ENCODE data around the gene TMEM87A.
"Not testable (repeated sequence)": the region's sequence is repeated elsewhere in the genome, so short reads cannot be mapped to it uniquely, and the experiment has no call there.

Gene TMEM87A, protein sequence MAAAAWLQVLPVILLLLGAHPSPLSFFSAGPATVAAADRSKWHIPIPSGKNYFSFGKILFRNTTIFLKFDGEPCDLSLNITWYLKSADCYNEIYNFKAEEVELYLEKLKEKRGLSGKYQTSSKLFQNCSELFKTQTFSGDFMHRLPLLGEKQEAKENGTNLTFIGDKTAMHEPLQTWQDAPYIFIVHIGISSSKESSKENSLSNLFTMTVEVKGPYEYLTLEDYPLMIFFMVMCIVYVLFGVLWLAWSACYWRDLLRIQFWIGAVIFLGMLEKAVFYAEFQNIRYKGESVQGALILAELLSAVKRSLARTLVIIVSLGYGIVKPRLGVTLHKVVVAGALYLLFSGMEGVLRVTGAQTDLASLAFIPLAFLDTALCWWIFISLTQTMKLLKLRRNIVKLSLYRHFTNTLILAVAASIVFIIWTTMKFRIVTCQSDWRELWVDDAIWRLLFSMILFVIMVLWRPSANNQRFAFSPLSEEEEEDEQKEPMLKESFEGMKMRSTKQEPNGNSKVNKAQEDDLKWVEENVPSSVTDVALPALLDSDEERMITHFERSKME

DNA sequence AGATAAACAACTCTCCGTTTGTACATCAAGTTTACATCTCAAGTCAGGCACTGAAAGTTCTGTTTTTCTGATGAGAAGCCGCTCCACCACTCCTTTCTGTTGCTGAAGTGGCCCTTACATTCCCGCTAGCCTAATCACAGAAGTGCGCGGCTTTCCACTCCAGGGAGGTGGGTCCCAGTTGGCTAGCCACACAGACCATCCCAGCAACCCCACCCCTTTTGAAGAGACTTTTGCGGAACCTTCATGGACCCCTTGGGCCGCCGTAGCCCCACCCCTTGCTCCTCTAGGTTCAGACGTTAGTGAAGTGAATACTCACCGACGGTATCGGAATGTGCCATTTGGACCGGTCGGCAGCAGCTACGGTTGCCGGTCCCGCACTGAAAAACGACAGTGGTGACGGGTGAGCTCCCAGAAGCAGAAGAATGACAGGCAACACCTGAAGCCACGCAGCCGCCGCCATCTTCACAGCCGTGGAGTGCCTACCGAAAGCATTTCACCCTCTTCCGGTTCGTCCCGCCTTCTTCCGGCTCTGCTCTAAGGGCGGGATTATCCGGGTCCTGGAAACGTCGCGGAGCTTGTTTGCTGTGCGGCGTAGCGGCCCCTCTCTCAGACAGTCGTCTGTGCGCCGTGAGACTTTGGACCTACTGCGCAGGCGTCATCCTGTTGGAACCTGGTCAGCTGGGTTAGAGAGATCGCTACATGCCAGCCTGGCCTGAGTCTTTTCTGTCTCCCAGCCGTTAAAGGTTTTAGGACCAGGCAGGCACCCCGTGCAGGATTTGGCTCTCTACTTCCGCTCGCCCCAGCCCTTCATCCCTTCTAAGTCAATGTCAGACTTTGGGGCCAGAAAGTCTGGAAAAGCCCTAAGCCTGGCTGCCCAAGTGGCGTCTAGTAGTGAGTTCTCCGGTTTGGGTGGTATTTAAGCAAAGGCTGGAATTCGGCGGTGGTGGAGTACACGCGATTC is at the start of gene TMEM87A, which contains the start of gene GANC:
Gene TMEM87A, minus strand, starts transcription at position 495 of the 961 bp plus-strand sequence. Its CDS starts 35 bp downstream, at position 460.
Gene GANC, plus strand, starts transcription at position 263 of the 961 bp plus-strand sequence. CDS start 1,281 bp downstream, outside the sequence.
- in situ Hi-C loops (cut with MboI; ENCODE audit: low sequenced_read_pairs): no loop called here
- Histone ChIP-seq H3K4me3 (peak within 1 kb of the TSS; percentile 72), H3K27me3 (ENCODE audit: low read depth) (no peaks in the 10 kb centered on the region), H3K36me3 (replicated peaks) (peaks cover under 1% of the 10 kb centered on the region; the same call in 1 of the 2 replicates), H3K4me1 (peaks cover 25% of the 10 kb centered on the region), H3K9me3 (no peaks in the 10 kb centered on the region)
- peak; percentile 98 to 99 for DNase-seq (ENCODE audit: low spot score in 2 of 2)

DNA sequence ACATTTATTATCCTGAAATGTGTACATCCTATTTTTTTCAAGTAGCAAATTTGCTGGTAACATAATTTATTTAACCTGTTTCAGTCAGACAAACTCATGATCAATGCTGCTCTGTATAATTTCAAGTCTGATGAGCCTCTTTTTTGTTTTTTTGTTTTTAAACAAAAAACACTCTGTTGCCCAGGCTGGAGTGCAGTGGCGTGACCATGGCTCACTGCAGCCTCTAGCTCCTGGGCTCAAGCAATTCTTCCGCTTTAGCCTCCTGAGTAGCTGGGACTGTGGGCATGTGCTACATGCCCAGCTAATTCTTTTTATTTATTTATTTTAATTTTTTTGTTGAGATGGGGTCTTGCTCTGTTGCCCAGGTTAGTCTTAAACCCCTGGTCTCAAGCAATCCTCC is 46.0 kb upstream of the TMEM87A start:
- Histone ChIP-seq H3K27me3 (ENCODE audit: low read depth) (no peaks in the 10 kb centered on the region), H3K9me3 (no peaks in the 10 kb centered on the region), H3K4me3 (no peak overlapping the region), H3K36me3 (replicated peaks) (no peaks in the 10 kb centered on the region), H3K4me1 (no peaks in the 10 kb centered on the region)
- DNase-seq (ENCODE audit: low spot score in 2 of 2): no peak
- in situ Hi-C loops (cut with MboI; ENCODE audit: low sequenced_read_pairs): no loop called here

DNA sequence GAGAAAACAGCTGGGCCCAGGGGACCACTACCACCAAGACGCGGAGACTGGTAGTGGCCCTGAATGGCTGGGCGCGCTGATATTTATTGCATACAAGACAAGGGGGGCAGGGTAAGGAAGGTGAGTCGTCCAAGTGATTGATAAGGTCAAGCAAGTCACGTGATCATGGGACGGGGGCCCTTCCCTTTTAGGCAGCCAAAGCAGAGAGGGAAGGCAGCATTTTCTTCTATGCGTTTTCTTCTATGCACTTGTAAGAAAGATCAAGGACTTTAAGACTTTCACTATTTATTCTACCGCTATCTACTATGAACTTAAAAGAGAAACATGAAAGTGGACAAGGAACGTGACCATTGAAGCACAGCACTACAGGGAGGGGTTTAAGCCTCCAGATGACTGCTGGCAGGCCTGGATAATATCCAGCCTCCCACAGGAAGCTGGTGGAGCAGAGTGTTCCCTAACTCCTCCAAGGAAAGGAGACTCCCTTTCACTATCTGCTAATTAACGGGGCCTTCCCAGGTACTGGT is 43.1 kb upstream of the TMEM87A start:
- H3K9me3 ChIP-seq; H3K36me3 ChIP-seq (replicated peaks); in situ Hi-C loops (cut with MboI; ENCODE audit: low sequenced_read_pairs); DNase-seq (ENCODE audit: low spot score in 2 of 2); H3K27me3 ChIP-seq (ENCODE audit: low read depth); H3K4me1 ChIP-seq; H3K4me3 ChIP-seq: not testable (repeated sequence)

DNA sequence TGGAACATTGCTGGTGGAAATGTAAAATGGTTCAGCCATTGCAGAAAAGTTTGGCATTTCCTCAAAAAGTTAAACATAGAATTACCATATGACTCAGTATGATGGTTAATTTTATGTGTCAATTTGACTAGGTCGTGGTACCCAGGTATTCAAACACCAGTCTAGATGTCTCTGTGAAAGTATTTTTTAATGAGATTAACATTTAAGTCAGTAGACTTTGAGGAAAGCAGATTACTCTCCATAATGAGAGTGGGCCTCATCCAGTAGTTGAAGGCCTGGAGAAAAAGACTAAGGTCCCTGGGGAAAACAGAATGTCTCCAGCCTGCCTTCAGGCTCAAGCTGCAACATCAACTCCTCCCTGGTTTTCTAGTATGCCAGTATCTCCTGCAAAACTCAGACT is 42.3 kb upstream of the TMEM87A start:
- Histone ChIP-seq H3K4me1 (no peaks in the 10 kb centered on the region), H3K36me3 (replicated peaks) (0 out of 2 replicates have a peak, but pooled peaks cover 3% of the 10 kb centered on the region), H3K4me3 (no peak overlapping the region), H3K27me3 (ENCODE audit: low read depth) (no peaks in the 10 kb centered on the region), H3K9me3 (no peaks in the 10 kb centered on the region)
- DNase-seq (ENCODE audit: low spot score in 2 of 2): no peak
- in situ Hi-C loops (cut with MboI; ENCODE audit: low sequenced_read_pairs): no loop called here

DNA sequence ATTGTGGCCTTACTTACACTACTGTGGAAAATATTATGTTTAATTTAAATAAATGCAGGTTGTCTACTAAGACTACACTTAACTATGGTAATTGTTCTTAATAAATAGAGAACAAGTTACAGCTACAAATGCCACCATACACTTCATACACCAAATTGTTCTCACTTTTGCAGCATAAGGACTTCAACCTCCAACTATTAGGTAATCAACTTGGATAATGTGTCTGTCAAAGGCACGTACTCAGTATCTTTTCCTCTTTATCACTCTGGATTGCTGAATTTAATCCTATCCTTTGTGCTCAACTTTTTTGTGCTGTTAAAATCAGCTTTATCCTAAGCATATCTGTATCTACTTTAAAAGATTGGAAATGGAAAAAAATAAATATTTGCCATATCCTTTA is 41.6 kb upstream of the TMEM87A start:
- H3K36me3 ChIP-seq (replicated peaks): 0 out of 2 replicates have a peak, but pooled peaks cover 3% of the 10 kb centered on the region
- no peaks in the 10 kb centered on the region for H3K4me1 ChIP-seq
- no peaks in the 10 kb centered on the region for H3K9me3 ChIP-seq
- DNase-seq (ENCODE audit: low spot score in 2 of 2): no peak
- in situ Hi-C loops (cut with MboI; ENCODE audit: low sequenced_read_pairs): no loop called here
- no peak overlapping the region for H3K4me3 ChIP-seq
- H3K27me3 ChIP-seq (ENCODE audit: low read depth): no peaks in the 10 kb centered on the region

DNA sequence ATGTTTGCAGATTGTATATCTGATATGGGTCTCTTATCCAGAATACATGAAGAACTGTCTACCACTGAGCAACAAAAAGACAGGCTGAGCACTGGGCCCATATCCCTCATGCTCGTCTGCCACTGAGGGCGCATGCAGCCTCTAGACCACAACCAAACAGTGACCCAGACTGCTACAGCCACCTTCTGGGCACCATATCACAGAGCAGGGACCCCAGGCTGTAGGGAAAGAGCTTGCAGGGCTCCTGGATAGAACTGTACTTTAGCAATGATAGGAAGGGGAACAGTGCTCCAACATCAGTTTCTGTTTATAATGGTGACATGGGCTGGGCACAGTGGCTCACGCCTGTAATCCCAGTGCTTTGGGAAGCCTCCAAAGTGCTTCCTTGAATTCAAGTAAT is 40.2 kb upstream of the TMEM87A start:
- Histone ChIP-seq H3K4me1 (no peaks in the 10 kb centered on the region), H3K27me3 (ENCODE audit: low read depth) (no peaks in the 10 kb centered on the region), H3K9me3 (no peaks in the 10 kb centered on the region), H3K36me3 (replicated peaks) (0 out of 2 replicates have a peak, but pooled peaks cover 3% of the 10 kb centered on the region), H3K4me3 (no peak overlapping the region)
- in situ Hi-C loops (cut with MboI; ENCODE audit: low sequenced_read_pairs): no loop called here
- no peak for DNase-seq (ENCODE audit: low spot score in 2 of 2)

DNA sequence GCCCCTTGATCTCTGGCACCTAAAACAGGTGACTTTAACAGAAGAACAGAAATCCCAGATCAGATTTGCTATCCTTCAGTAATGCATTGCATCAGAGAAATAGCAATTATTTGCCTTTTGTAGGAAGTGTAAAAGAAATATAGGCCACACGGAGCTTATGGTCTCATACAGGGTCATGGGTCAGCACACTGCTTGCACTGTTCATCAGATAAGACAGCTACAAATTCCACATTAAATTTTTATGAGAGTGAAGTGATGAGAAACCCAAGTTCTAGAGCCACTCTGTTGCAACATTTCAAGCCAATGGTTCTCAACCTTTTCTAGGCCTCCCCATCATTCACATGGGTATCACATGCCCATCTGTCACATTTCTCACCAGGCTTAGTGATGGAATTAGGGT is 33.4 kb upstream of the TMEM87A start:
- Histone ChIP-seq H3K27me3 (ENCODE audit: low read depth) (no peaks in the 10 kb centered on the region), H3K4me1 (no peaks in the 10 kb centered on the region), H3K9me3 (no peaks in the 10 kb centered on the region; the same call in 1 of the 2 replicates), H3K36me3 (replicated peaks) (no peaks in the 10 kb centered on the region), H3K4me3 (no peak overlapping the region)
- in situ Hi-C loops (cut with MboI; ENCODE audit: low sequenced_read_pairs): no loop called here
- DNase-seq (ENCODE audit: low spot score in 2 of 2): no peak

DNA sequence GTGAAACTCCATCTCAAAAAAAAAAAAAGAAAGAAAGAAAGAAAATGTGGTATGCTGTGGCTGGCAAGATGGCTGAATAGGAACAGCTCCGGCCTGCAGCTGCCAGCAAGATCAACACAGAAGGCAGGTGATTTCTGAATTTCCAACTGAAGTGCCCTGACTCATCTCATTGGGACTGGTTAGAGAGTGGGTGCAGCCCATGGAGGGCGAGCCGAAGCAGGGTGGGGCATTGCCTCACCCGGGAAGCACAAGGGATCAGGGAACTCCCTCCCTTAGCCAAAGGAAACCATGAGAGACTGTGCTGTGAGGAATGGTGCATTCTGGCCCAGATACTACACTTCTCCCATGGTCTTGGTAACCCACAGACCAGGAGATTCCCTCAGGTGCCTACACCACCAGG is 27.8 kb upstream of the TMEM87A start:
- H3K27me3 ChIP-seq (ENCODE audit: low read depth); in situ Hi-C loops (cut with MboI; ENCODE audit: low sequenced_read_pairs); DNase-seq (ENCODE audit: low spot score in 2 of 2); H3K36me3 ChIP-seq (replicated peaks); H3K4me3 ChIP-seq; H3K4me1 ChIP-seq; H3K9me3 ChIP-seq: not testable (repeated sequence)

DNA sequence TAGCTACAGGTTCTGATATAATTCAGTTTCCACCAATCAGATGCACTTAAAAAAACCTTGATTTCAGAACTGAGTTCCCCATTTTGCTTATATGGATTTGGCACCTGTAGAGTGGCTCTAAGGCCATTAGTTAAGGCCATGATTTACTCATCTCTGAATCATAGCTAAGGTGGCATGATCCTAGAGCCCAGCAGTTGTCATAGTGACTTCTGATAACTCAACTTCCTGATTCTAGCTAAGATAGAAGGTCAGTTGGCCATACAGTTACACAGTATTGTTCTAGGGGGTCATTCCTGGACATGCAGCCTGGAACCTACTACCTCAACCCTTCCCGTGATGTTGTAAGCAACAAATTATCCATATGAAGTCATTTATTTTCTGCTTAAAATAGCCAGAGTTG is 15.9 kb upstream of the TMEM87A start:
- H3K36me3 ChIP-seq (replicated peaks): peaks cover 3% of the 10 kb centered on the region

DNA sequence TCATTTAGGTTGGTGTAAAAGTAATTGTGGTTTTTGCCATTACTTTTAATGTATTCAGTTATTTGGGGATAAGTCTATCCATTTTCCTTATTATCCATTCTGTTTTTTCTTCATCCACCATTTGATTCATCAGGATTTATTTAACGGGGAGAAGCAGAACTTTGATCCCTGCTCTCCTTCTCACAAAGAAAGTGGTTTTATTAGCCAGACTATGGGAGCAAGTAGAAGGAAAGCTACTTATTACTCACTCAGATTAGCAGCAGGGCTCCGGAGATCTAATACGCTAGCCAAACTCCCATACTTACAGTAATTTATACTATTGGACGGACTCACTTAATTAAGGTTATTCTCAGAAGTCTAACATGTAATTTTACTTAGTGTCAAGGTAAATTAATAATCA is 14.7 kb upstream of the TMEM87A start:
- Histone ChIP-seq H3K9me3 (no peaks in the 10 kb centered on the region), H3K4me1 (no peaks in the 10 kb centered on the region), H3K4me3 (no peak overlapping the region), H3K36me3 (replicated peaks) (peaks cover 3% of the 10 kb centered on the region), H3K27me3 (ENCODE audit: low read depth) (no peaks in the 10 kb centered on the region)
- in situ Hi-C loops (cut with MboI; ENCODE audit: low sequenced_read_pairs): no loop called here
- DNase-seq (ENCODE audit: low spot score in 2 of 2): no peak

More for the DNA sequence above, 15.9 kb upstream of the TMEM87A start:
- no peak for DNase-seq (ENCODE audit: low spot score in 2 of 2)
- Histone ChIP-seq H3K4me1 (no peaks in the 10 kb centered on the region), H3K27me3 (ENCODE audit: low read depth) (no peaks in the 10 kb centered on the region), H3K4me3 (no peak overlapping the region), H3K9me3 (no peaks in the 10 kb centered on the region)
- in situ Hi-C loops (cut with MboI; ENCODE audit: low sequenced_read_pairs): no loop called here

DNA sequence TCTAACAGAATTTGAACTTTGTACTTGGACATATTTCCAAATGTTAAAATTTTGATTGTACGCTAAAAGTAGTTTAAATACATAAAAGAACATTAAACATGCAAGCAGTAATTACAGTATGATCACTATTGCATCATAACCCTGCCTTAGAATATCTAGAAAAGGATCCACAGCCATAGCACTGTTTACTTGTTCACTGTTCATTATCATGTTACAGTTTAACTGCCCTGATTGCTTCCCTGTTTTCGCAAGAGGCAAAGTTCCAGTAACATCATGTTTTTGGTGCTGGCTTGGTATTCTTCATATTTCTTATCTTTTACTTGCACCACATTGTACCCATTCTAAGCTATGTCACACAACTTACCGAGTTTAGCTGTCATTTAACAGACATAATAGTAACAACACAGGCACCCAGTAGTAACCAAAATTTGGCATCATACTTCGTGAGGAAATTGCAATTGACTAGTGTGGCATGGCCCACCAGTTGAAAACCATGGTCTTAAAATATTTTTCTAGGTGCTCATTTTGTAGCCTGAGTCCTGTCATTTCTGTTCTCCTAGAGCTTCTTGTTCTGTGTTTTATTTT is 13.3 kb upstream of the TMEM87A start:
- Histone ChIP-seq H3K9me3 (no peaks in the 10 kb centered on the region), H3K36me3 (replicated peaks) (peaks cover 3% of the 10 kb centered on the region), H3K27me3 (ENCODE audit: low read depth) (no peaks in the 10 kb centered on the region), H3K4me1 (no peaks in the 10 kb centered on the region), H3K4me3 (no peak overlapping the region)
- in situ Hi-C loops (cut with MboI; ENCODE audit: low sequenced_read_pairs): no loop called here
- no peak for DNase-seq (ENCODE audit: low spot score in 2 of 2)

DNA sequence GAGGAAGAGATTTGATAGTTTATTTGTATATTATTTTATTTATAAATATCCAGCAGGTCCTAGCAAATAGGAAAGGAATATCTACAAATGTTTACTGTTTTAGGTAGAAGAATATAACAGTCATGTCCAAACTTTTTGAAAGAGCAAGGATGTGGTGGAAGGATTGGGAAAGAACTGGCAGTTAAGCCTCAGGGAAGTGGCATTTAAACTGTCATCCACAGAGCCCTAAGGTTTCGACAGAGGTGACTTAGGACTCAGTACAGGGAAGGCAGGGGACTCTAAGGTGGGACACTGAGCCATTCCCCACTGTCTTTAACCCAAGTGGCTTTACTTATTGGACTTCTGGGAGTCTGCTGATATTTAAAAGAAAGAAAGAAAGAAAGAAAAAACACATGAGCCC is 11.8 kb upstream of the TMEM87A start:
- H3K4me1 ChIP-seq: no peaks in the 10 kb centered on the region
- in situ Hi-C loops (cut with MboI; ENCODE audit: low sequenced_read_pairs): no loop called here
- DNase-seq (ENCODE audit: low spot score in 2 of 2): no peak
- no peaks in the 10 kb centered on the region for H3K27me3 ChIP-seq (ENCODE audit: low read depth)
- H3K36me3 ChIP-seq (replicated peaks): peaks cover 3% of the 10 kb centered on the region
- H3K9me3 ChIP-seq: no peaks in the 10 kb centered on the region
- H3K4me3 ChIP-seq: no peak overlapping the region

DNA sequence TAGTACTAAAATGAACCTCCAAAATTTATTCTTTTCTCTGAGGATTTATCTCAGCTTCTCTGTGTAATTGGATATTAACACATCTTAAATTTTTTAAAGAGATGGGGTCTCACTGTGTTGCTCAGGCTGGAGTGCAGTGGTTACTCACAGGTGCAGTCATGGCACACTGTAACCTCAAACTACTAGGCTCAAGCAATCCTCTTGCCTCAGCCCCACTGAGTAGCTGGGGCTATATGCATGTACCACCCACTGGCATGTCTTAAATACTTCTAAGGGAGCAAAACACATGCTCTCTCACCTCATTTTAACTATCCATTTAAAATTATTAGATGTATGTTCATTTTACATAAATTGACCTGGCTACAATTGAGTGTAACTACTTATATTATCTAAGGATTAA is 11.3 kb upstream of the TMEM87A start:
- Histone ChIP-seq H3K27me3 (ENCODE audit: low read depth) (no peaks in the 10 kb centered on the region), H3K9me3 (no peaks in the 10 kb centered on the region), H3K4me3 (no peak overlapping the region), H3K36me3 (replicated peaks) (peaks cover 3% of the 10 kb centered on the region), H3K4me1 (no peaks in the 10 kb centered on the region)
- no peak for DNase-seq (ENCODE audit: low spot score in 2 of 2)
- in situ Hi-C loops (cut with MboI; ENCODE audit: low sequenced_read_pairs): no loop called here

Measured in HAP-1 (cell line).